Left ventricle myocardium inferior (tissue), 1 donor: ENCODE measurements around the gene BTBD7. TPM values are rescaled to one million over a fixed set of nuclear protein-coding genes. Genes with fewer than 3 reads are reported as not detected.
A peak's percentile ranks its signal among the peaks of the same experiment; 100 is the strongest.

Experiments used
- DNase-seq: peaks from one replicate; pipeline ENCODE4 v3.0.0-alpha.2; 2020
- H3K27ac ChIP-seq: fragments of 200-600 bp; replicated peaks from 2 replicates; pipeline ENCODE4 v1.8.0; 2021
- H3K27me3 ChIP-seq: fragments of 200-600 bp; 2 replicates; pipeline ENCODE4 v1.8.0; 2021; ENCODE audit warnings: low read depth
- H3K36me3 ChIP-seq: fragments of 200-600 bp; 2 replicates; pipeline ENCODE4 v1.8.0; 2021
- H3K4me1 ChIP-seq: fragments of 200-600 bp; 2 replicates; pipeline ENCODE4 v1.8.0; 2021
- H3K4me3 ChIP-seq: fragments of 200-600 bp; 2 replicates; pipeline ENCODE4 v1.8.0; 2021; ENCODE audit warnings: mild to moderate bottlenecking, moderate library complexity
- H3K9me3 ChIP-seq: fragments of 200-600 bp; replicated peaks from 2 replicates; pipeline ENCODE4 v1.8.0; 2021
- CTCF ChIP-seq: fragments of 200-600 bp; IDR thresholded peaks from 2 replicates; pipeline ENCODE4 v1.8.0; 2021; ENCODE audit warnings: antibody characterized with exemption, mild to moderate bottlenecking, borderline replicate concordance
- intact Hi-C: fragments of 100-400 bp; cut with micrococcal nuclease; formaldehyde crosslinking; loops from one replicate; pipeline ENCODE4 v1.11.0; 2022
- total RNA-seq: library from RNA; stranded (reverse); fragmentation: NEBNext Ultra II Directional; extraction: Animal tissue kit (Norgen Biotek cat#: 25700); gene quantifications from one replicate; pipeline ENCODE4 v1.2.1, GENCODE V29; 2021
- donor health status: DM: no; HTN: yes; CAD: no; lungs with severe emphysema.

BTBD7 gene
- total RNA-seq, 1 donor from 2014 or later: 20.2 TPM

- no peaks in the 10 kb centered on the region for H3K9me3 ChIP-seq
- H3K4me3 ChIP-seq: peak overlapping the region; percentile 64
- H3K27ac ChIP-seq: no peak overlapping the region
- peak; percentile 17 for DNase-seq
- intact Hi-C loops: no loop called here
- no peaks in the 10 kb centered on the region for H3K27me3 ChIP-seq
- peaks cover 5% of the 10 kb centered on the region for H3K4me1 ChIP-seq
- no peak for TF ChIP-seq CTCF
- peaks cover 29% of the 10 kb centered on the region for H3K36me3 ChIP-seq
Observed at GRCh38 chr14:93231129-93231979, 101.5 kb downstream of the BTBD7 start.

- peaks cover 37% of the 10 kb centered on the region for H3K36me3 ChIP-seq
- peak overlapping the region; percentile 64 for H3K4me3 ChIP-seq
Observed at GRCh38 chr14:93230539-93230938, 102.3 kb downstream of the BTBD7 start.

GRCh38 chr14:93228550-93228949, 104.3 kb downstream of the BTBD7 start:
- H3K36me3 ChIP-seq: peaks cover 55% of the 10 kb centered on the region
- DNase-seq: no peak

More at GRCh38 chr14:93230539-93230938, 102.3 kb downstream of the BTBD7 start:
- H3K4me1 ChIP-seq: peaks cover 5% of the 10 kb centered on the region
- H3K27ac ChIP-seq: no peak overlapping the region
- no peak for TF ChIP-seq CTCF
- no peaks in the 10 kb centered on the region for H3K27me3 ChIP-seq
- DNase-seq: no peak
- intact Hi-C loops: no loop called here
- no peaks in the 10 kb centered on the region for H3K9me3 ChIP-seq

GRCh38 chr14:93223565-93223964, 109.3 kb downstream of the BTBD7 start:
- Histone ChIP-seq H3K36me3 (peaks cover 93% of the 10 kb centered on the region), H3K4me3 (no peak overlapping the region), H3K27me3 (no peaks in the 10 kb centered on the region), H3K9me3 (no peaks in the 10 kb centered on the region), H3K27ac (no peak overlapping the region), H3K4me1 (no peaks in the 10 kb centered on the region)
- TF ChIP-seq CTCF: no peak
- no peak for DNase-seq
- intact Hi-C loops: no loop called here

More at GRCh38 chr14:93228550-93228949, 104.3 kb downstream of the BTBD7 start:
- H3K4me1 ChIP-seq: peaks cover 5% of the 10 kb centered on the region
- TF ChIP-seq CTCF: no peak
- no peak overlapping the region for H3K4me3 ChIP-seq
- no peaks in the 10 kb centered on the region for H3K9me3 ChIP-seq
- intact Hi-C loops: no loop called here
- no peaks in the 10 kb centered on the region for H3K27me3 ChIP-seq
- H3K27ac ChIP-seq: no peak overlapping the region

GRCh38 chr14:93220509-93220908, 112.3 kb downstream of the BTBD7 start:
- no peak overlapping the region for H3K4me3 ChIP-seq
- H3K4me1 ChIP-seq: no peaks in the 10 kb centered on the region
- H3K36me3 ChIP-seq: peaks cover 97% of the 10 kb centered on the region
- H3K27me3 ChIP-seq: no peaks in the 10 kb centered on the region
- intact Hi-C loops: no loop called here
- no peaks in the 10 kb centered on the region for H3K9me3 ChIP-seq
- DNase-seq: no peak
- H3K27ac ChIP-seq: no peak overlapping the region
- TF ChIP-seq CTCF: no peak
